Suprapubic skin (tissue), 4 donors: ENCODE measurements around the gene CEP44.

Source experiments
- CTCF ChIP-seq, 2 donors: fragments of 200-600 bp in 1 of 2; fragments of 450-650 bp in 1 of 2; sonication (generic) in 1 of 2; IDR thresholded peaks; one replicate each; pipeline ENCODE4 v1.5.1; 2016 to 2019; ENCODE audit warnings: antibody characterized with exemption in 2 of 2, mild to moderate bottlenecking in 1 of 2, moderate library complexity in 1 of 2
- POLR2A ChIP-seq, 2 donors: fragments of 450-650 bp; IDR thresholded peaks; one replicate each; pipeline ENCODE4 v1.6.1; 2017; ENCODE audit warnings: antibody characterized with exemption in 2 of 2, mild to moderate bottlenecking in 2 of 2, moderate library complexity in 2 of 2
- POLR2AphosphoS5 ChIP-seq, 3 donors: sonication (generic); formaldehyde crosslinking; IDR thresholded peaks; one replicate each; pipeline ENCODE4 v1.6.1; 2017; ENCODE audit warnings: antibody characterized with exemption in 3 of 3

- TF ChIP-seq CTCF (IDR thresholded peaks at IDR 0.05) (no peak), POLR2A (IDR thresholded peaks at IDR 0.05) (no peak), POLR2AphosphoS5 (IDR thresholded peaks at IDR 0.05) (no peak)
These were observed 22.2 kb downstream of the CEP44 start for GRCh38 chr4:174305961-174306360.
